Measurements from ENCODE around the gene MOB1A. TPM values are rescaled to one million over a fixed set of nuclear protein-coding genes. Genes with fewer than 3 reads are reported as not detected.

Gene MOB1A
- total and polyA plus RNA-seq, 2 experiments from 2014 or later: 36.2 to 111 TPM

DNA sequence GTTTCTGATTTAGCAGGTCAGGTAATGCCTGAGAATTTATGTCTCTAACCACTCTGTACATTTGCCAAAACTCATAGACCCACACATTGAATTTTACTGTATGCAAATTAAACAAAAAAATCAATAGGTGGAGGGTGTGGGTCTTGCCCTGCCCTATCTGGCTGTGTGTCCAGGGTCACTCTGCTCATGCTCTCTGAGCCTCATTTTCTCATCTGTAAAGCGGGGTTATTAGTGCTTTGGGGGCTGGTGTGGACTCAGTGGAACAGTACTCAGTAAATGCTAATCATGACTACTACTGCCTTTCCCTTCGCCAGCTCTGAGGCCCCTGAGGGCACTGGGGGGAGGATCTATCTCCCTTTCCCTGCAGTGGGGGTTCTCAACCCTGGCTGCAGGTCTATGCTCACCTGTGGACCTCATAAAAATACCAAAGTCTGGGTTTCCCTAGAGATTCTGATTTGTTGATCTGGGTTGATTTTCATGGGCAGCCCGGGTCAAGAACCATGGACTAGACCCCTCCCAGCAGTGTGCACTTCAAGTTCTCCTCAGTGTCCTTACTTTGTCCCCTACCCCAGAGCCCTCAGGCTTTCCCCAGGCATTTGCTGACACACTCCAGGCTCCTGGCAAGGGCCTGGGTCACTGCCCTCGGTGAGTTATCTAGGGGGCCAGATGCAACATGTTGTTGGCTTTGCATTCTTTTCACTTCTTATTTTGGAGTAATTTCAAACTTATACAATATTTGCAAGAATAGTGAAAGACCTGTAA, 47.2 kb upstream of the MOB1A start:
- Histone ChIP-seq H4K20me1 (replicated peaks; ENCODE audit: insufficient read depth) (peaks cover 11% of the 10 kb centered on the region; the same call in 1 of the 2 replicates), H3K36me3 (ENCODE audit: insufficient read depth) (no peaks in the 10 kb centered on the region), H3K27ac (ENCODE audit: low read depth) (no peak overlapping the region), H3K4me3 (no peak overlapping the region), H2AFZ (no peak overlapping the region), H3K79me2 (replicated peaks; ENCODE audit: insufficient read depth) (no peaks in the 10 kb centered on the region), H3K4me2 (no peak overlapping the region), H3K4me1 (ENCODE audit: insufficient read depth) (0 out of 2 replicates have a peak, but pooled peaks cover 5% of the 10 kb centered on the region), H3K9me2 (ENCODE audit: insufficient read depth) (peaks cover 18% of the 10 kb centered on the region), H3K27me3 (ENCODE audit: insufficient read depth) (no peaks in the 10 kb centered on the region), H3F3A (replicated peaks; ENCODE audit: low read depth) (peaks cover 15% of the 10 kb centered on the region; the same call in 1 of the 2 replicates)
- H3K4me1 Mint-ChIP-seq: peaks cover 29% of the 10 kb centered on the region
- ATAC-seq (peak; percentile 2; the same call in 1 of the 3 replicates), DNase-seq (ENCODE audit: low spot score) (no peak)
- no peak overlapping the region for H3K27ac Mint-ChIP-seq
- peaks cover 35% of the 10 kb centered on the region for H3K27me3 Mint-ChIP-seq (ENCODE audit: insufficient read depth, low read depth, poor library complexity)
- H3K9me3 Mint-ChIP-seq: no peaks in the 10 kb centered on the region; the same call in 2 of the 3 replicates
- peaks cover 8% of the 10 kb centered on the region for H3K36me3 Mint-ChIP-seq (ENCODE audit: low read depth)
- H3K4me3 Mint-ChIP-seq: no peak overlapping the region
- TF ChIP-seq EZH2phosphoT487 (IDR thresholded peaks at IDR 0.05; ENCODE audit: unreplicated experiment) (no peak), EZH2 (IDR thresholded peaks at IDR 0.05; ENCODE audit: low read depth, unreplicated experiment) (no peak), STAT1 (IDR thresholded peaks at IDR 0.05; ENCODE audit: unreplicated experiment) (no peak), ZNF331 (CRISPR knock-in tag; IDR thresholded peaks at IDR 0.05; ENCODE audit: low read depth) (no peak), CREB1 (CRISPR knock-in tag; IDR thresholded peaks at IDR 0.05; ENCODE audit: low read depth) (no peak)
- TF ChIP-seq, protein P1, sequence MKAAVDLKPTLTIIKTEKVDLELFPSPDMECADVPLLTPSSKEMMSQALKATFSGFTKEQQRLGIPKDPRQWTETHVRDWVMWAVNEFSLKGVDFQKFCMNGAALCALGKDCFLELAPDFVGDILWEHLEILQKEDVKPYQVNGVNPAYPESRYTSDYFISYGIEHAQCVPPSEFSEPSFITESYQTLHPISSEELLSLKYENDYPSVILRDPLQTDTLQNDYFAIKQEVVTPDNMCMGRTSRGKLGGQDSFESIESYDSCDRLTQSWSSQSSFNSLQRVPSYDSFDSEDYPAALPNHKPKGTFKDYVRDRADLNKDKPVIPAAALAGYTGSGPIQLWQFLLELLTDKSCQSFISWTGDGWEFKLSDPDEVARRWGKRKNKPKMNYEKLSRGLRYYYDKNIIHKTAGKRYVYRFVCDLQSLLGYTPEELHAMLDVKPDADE (IDR thresholded peaks at IDR 0.05): no peak
- TF ChIP-seq, protein P2, sequence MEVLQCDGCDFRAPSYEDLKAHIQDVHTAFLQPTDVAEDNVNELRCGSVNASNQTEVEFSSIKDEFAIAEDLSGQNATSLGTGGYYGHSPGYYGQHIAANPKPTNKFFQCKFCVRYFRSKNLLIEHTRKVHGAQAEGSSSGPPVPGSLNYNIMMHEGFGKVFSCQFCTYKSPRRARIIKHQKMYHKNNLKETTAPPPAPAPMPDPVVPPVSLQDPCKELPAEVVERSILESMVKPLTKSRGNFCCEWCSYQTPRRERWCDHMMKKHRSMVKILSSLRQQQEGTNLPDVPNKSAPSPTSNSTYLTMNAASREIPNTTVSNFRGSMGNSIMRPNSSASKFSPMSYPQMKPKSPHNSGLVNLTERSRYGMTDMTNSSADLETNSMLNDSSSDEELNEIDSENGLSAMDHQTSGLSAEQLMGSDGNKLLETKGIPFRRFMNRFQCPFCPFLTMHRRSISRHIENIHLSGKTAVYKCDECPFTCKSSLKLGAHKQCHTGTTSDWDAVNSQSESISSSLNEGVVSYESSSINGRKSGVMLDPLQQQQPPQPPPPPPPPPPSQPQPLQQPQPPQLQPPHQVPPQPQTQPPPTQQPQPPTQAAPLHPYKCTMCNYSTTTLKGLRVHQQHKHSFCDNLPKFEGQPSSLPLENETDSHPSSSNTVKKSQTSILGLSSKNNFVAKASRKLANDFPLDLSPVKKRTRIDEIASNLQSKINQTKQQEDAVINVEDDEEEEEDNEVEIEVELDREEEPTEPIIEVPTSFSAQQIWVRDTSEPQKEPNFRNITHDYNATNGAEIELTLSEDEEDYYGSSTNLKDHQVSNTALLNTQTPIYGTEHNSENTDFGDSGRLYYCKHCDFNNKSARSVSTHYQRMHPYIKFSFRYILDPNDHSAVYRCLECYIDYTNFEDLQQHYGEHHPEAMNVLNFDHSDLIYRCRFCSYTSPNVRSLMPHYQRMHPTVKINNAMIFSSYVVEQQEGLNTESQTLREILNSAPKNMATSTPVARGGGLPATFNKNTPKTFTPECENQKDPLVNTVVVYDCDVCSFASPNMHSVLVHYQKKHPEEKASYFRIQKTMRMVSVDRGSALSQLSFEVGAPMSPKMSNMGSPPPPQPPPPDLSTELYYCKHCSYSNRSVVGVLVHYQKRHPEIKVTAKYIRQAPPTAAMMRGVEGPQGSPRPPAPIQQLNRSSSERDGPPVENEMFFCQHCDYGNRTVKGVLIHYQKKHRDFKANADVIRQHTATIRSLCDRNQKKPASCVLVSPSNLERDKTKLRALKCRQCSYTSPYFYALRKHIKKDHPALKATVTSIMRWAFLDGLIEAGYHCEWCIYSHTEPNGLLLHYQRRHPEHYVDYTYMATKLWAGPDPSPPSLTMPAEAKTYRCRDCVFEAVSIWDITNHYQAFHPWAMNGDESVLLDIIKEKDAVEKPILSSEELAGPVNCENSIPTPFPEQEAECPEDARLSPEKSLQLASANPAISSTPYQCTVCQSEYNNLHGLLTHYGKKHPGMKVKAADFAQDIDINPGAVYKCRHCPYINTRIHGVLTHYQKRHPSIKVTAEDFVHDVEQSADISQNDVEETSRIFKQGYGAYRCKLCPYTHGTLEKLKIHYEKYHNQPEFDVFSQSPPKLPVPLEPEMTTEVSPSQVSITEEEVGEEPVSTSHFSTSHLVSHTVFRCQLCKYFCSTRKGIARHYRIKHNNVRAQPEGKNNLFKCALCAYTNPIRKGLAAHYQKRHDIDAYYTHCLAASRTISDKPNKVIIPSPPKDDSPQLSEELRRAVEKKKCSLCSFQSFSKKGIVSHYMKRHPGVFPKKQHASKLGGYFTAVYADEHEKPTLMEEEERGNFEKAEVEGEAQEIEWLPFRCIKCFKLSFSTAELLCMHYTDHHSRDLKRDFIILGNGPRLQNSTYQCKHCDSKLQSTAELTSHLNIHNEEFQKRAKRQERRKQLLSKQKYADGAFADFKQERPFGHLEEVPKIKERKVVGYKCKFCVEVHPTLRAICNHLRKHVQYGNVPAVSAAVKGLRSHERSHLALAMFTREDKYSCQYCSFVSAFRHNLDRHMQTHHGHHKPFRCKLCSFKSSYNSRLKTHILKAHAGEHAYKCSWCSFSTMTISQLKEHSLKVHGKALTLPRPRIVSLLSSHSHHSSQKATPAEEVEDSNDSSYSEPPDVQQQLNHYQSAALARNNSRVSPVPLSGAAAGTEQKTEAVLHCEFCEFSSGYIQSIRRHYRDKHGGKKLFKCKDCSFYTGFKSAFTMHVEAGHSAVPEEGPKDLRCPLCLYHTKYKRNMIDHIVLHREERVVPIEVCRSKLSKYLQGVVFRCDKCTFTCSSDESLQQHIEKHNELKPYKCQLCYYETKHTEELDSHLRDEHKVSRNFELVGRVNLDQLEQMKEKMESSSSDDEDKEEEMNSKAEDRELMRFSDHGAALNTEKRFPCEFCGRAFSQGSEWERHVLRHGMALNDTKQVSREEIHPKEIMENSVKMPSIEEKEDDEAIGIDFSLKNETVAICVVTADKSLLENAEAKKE (CRISPR knock-in tag; IDR thresholded peaks at IDR 0.05): no peak
- TF ChIP-seq, protein P3, sequence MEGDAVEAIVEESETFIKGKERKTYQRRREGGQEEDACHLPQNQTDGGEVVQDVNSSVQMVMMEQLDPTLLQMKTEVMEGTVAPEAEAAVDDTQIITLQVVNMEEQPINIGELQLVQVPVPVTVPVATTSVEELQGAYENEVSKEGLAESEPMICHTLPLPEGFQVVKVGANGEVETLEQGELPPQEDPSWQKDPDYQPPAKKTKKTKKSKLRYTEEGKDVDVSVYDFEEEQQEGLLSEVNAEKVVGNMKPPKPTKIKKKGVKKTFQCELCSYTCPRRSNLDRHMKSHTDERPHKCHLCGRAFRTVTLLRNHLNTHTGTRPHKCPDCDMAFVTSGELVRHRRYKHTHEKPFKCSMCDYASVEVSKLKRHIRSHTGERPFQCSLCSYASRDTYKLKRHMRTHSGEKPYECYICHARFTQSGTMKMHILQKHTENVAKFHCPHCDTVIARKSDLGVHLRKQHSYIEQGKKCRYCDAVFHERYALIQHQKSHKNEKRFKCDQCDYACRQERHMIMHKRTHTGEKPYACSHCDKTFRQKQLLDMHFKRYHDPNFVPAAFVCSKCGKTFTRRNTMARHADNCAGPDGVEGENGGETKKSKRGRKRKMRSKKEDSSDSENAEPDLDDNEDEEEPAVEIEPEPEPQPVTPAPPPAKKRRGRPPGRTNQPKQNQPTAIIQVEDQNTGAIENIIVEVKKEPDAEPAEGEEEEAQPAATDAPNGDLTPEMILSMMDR (conservative IDR thresholded peaks at IDR 0.05; ENCODE audit: low read depth in 2 of 2): no peak
- TF ChIP-seq, protein P4, sequence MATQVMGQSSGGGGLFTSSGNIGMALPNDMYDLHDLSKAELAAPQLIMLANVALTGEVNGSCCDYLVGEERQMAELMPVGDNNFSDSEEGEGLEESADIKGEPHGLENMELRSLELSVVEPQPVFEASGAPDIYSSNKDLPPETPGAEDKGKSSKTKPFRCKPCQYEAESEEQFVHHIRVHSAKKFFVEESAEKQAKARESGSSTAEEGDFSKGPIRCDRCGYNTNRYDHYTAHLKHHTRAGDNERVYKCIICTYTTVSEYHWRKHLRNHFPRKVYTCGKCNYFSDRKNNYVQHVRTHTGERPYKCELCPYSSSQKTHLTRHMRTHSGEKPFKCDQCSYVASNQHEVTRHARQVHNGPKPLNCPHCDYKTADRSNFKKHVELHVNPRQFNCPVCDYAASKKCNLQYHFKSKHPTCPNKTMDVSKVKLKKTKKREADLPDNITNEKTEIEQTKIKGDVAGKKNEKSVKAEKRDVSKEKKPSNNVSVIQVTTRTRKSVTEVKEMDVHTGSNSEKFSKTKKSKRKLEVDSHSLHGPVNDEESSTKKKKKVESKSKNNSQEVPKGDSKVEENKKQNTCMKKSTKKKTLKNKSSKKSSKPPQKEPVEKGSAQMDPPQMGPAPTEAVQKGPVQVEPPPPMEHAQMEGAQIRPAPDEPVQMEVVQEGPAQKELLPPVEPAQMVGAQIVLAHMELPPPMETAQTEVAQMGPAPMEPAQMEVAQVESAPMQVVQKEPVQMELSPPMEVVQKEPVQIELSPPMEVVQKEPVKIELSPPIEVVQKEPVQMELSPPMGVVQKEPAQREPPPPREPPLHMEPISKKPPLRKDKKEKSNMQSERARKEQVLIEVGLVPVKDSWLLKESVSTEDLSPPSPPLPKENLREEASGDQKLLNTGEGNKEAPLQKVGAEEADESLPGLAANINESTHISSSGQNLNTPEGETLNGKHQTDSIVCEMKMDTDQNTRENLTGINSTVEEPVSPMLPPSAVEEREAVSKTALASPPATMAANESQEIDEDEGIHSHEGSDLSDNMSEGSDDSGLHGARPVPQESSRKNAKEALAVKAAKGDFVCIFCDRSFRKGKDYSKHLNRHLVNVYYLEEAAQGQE (IDR thresholded peaks at IDR 0.05; ENCODE audit: unreplicated experiment): no peak

All from GM23338 (cell line).